Right lobe of liver (tissue), 4 donors: Measurements from ENCODE around the gene GALNT16.

Experiments
- CTCF ChIP-seq, 4 donors: fragments of 200-600 bp in 3 of 4; fragments of 450-650 bp in 1 of 4; IDR thresholded peaks; one replicate each; pipeline versions ENCODE4 v1.5.1 to v1.8.0; 2016 to 2022; ENCODE audit warnings: antibody characterized with exemption in 4 of 4, mild to moderate bottlenecking in 2 of 4
- POLR2A ChIP-seq: fragments of 450-650 bp; IDR thresholded peaks from one replicate; pipeline ENCODE4 v1.6.1; 2017; ENCODE audit warnings: antibody characterized with exemption, mild to moderate bottlenecking
- donor health status: DM: no; HTN: no; CAD: no.
- donor health status: DM: no; HTN: no; CAD: no.
- donor health status: DM: no; HTN: yes; CAD: no.

DNA sequence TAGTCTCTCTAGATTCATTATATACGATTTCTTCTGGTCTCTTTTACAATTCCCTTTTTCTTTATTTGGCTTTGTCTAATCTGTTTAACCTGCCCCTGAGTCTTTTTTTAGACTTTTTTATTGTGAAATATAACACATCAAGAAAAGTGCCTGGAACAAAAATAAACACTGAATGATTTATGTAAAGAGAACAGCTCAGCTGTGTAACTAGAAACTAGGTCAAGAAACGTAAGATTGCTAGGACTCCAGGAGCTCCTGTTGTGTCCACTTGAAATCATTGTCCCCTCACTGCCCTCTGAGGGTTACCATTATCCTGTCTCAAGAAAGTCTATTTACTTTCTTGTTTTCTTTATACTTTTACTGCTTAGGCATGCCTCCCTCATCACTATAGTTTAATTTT, 45.6 kb upstream of the GALNT16 start:
- no peak for TF ChIP-seq CTCF (IDR thresholded peaks at IDR 0.05)
- no peak for TF ChIP-seq POLR2A
